Measurements from ENCODE around the gene CALML6.

CALML6 gene

GRCh38 chr1:1954831-1955441 lies 39.9 kb downstream of the CALML6 start:
- Mint-ChIP-seq H3K27me3 (peaks cover 4% of the 10 kb centered on the region), H3K4me1 (ENCODE audit: low read depth) (peaks cover 5% of the 10 kb centered on the region), H3K36me3 (no peaks in the 10 kb centered on the region), H3K4me3 (no peak overlapping the region), H3K9me3 (ENCODE audit: low read depth) (no peaks in the 10 kb centered on the region), H3K27ac (no peak overlapping the region)

GRCh38 chr1:1955621-1956094 lies 40.6 kb downstream of the CALML6 start:
- Mint-ChIP-seq H3K36me3 (no peaks in the 10 kb centered on the region), H3K27ac (no peak overlapping the region), H3K27me3 (peaks cover 6% of the 10 kb centered on the region), H3K4me3 (no peak overlapping the region), H3K4me1 (ENCODE audit: low read depth) (peaks cover 5% of the 10 kb centered on the region), H3K9me3 (ENCODE audit: low read depth) (no peaks in the 10 kb centered on the region)

- H3K36me3 Mint-ChIP-seq: no peaks in the 10 kb centered on the region
- no peak overlapping the region for H3K27ac Mint-ChIP-seq
- peaks cover 5% of the 10 kb centered on the region for H3K4me1 Mint-ChIP-seq (ENCODE audit: low read depth)
- no peak overlapping the region for H3K4me3 Mint-ChIP-seq
- no peaks in the 10 kb centered on the region for H3K9me3 Mint-ChIP-seq (ENCODE audit: low read depth)
- peaks cover 11% of the 10 kb centered on the region for H3K27me3 Mint-ChIP-seq
These were observed 41.0 kb downstream of the CALML6 start for GRCh38 chr1:1956101-1956500.

GRCh38 chr1:1956586-1957532 lies 41.8 kb downstream of the CALML6 start:
- H3K4me3 Mint-ChIP-seq: no peak overlapping the region
- H3K27me3 Mint-ChIP-seq: peaks cover 13% of the 10 kb centered on the region
- H3K9me3 Mint-ChIP-seq (ENCODE audit: low read depth): no peaks in the 10 kb centered on the region
- H3K4me1 Mint-ChIP-seq (ENCODE audit: low read depth): peaks cover 5% of the 10 kb centered on the region
- no peaks in the 10 kb centered on the region for H3K36me3 Mint-ChIP-seq
- no peak overlapping the region for H3K27ac Mint-ChIP-seq

- Mint-ChIP-seq H3K4me3 (no peak overlapping the region), H3K4me1 (ENCODE audit: low read depth) (peaks cover 5% of the 10 kb centered on the region), H3K27me3 (peaks cover 13% of the 10 kb centered on the region), H3K9me3 (ENCODE audit: low read depth) (no peaks in the 10 kb centered on the region), H3K27ac (no peak overlapping the region), H3K36me3 (no peaks in the 10 kb centered on the region)
These were observed 42.5 kb downstream of the CALML6 start for GRCh38 chr1:1957533-1957961.

- H3K4me3 Mint-ChIP-seq: no peak overlapping the region
- no peaks in the 10 kb centered on the region for H3K36me3 Mint-ChIP-seq
- no peak overlapping the region for H3K27ac Mint-ChIP-seq
- H3K9me3 Mint-ChIP-seq (ENCODE audit: low read depth): no peaks in the 10 kb centered on the region
- H3K4me1 Mint-ChIP-seq (ENCODE audit: low read depth): peaks cover 5% of the 10 kb centered on the region
- H3K27me3 Mint-ChIP-seq: peaks cover 13% of the 10 kb centered on the region
These were observed 43.0 kb downstream of the CALML6 start for GRCh38 chr1:1958071-1958541.

GRCh38 chr1:1959459-1959839 lies 44.4 kb downstream of the CALML6 start:
- Mint-ChIP-seq H3K27me3 (peaks cover 13% of the 10 kb centered on the region), H3K4me3 (no peak overlapping the region), H3K36me3 (no peaks in the 10 kb centered on the region), H3K4me1 (ENCODE audit: low read depth) (peaks cover 5% of the 10 kb centered on the region), H3K27ac (no peak overlapping the region), H3K9me3 (ENCODE audit: low read depth) (no peaks in the 10 kb centered on the region)

GRCh38 chr1:1959840-1960479 lies 44.9 kb downstream of the CALML6 start:
- Mint-ChIP-seq H3K27me3 (peaks cover 13% of the 10 kb centered on the region), H3K4me3 (no peak overlapping the region), H3K27ac (no peak overlapping the region), H3K4me1 (ENCODE audit: low read depth) (peaks cover 3% of the 10 kb centered on the region), H3K9me3 (ENCODE audit: low read depth) (no peaks in the 10 kb centered on the region), H3K36me3 (no peaks in the 10 kb centered on the region)

- no peaks in the 10 kb centered on the region for H3K9me3 Mint-ChIP-seq (ENCODE audit: low read depth)
- H3K27me3 Mint-ChIP-seq: peaks cover 13% of the 10 kb centered on the region
- H3K27ac Mint-ChIP-seq: no peak overlapping the region
- H3K36me3 Mint-ChIP-seq: no peaks in the 10 kb centered on the region
- peaks cover 2% of the 10 kb centered on the region for H3K4me1 Mint-ChIP-seq (ENCODE audit: low read depth)
- no peak overlapping the region for H3K4me3 Mint-ChIP-seq
These were observed 45.6 kb downstream of the CALML6 start for GRCh38 chr1:1960480-1961196.

- Mint-ChIP-seq H3K9me3 (ENCODE audit: low read depth) (no peaks in the 10 kb centered on the region), H3K4me1 (ENCODE audit: low read depth) (peaks cover 2% of the 10 kb centered on the region), H3K4me3 (no peak overlapping the region), H3K27me3 (peaks cover 14% of the 10 kb centered on the region), H3K27ac (no peak overlapping the region), H3K36me3 (no peaks in the 10 kb centered on the region)
These were observed 47.7 kb downstream of the CALML6 start for GRCh38 chr1:1962752-1963151.

- no peak overlapping the region for H3K4me3 Mint-ChIP-seq
- H3K4me1 Mint-ChIP-seq (ENCODE audit: low read depth): peaks cover 2% of the 10 kb centered on the region
These were observed 48.5 kb downstream of the CALML6 start for GRCh38 chr1:1963570-1963969.

GRCh38 chr1:1964811-1965210 lies 49.8 kb downstream of the CALML6 start:
- peaks cover 12% of the 10 kb centered on the region for H3K27me3 Mint-ChIP-seq
- no peaks in the 10 kb centered on the region for H3K36me3 Mint-ChIP-seq
- H3K4me1 Mint-ChIP-seq (ENCODE audit: low read depth): no peaks in the 10 kb centered on the region
- H3K9me3 Mint-ChIP-seq (ENCODE audit: low read depth): no peaks in the 10 kb centered on the region
- H3K4me3 Mint-ChIP-seq: no peak overlapping the region
- H3K27ac Mint-ChIP-seq: no peak overlapping the region

More at GRCh38 chr1:1963570-1963969, 48.5 kb downstream of the CALML6 start:
- Mint-ChIP-seq H3K27ac (no peak overlapping the region), H3K36me3 (no peaks in the 10 kb centered on the region), H3K9me3 (ENCODE audit: low read depth) (no peaks in the 10 kb centered on the region), H3K27me3 (peaks cover 14% of the 10 kb centered on the region)

- peaks cover 11% of the 10 kb centered on the region for H3K27me3 Mint-ChIP-seq
- H3K9me3 Mint-ChIP-seq (ENCODE audit: low read depth): no peaks in the 10 kb centered on the region
- no peaks in the 10 kb centered on the region for H3K4me1 Mint-ChIP-seq (ENCODE audit: low read depth)
- no peak overlapping the region for H3K27ac Mint-ChIP-seq
- H3K36me3 Mint-ChIP-seq: no peaks in the 10 kb centered on the region
- no peak overlapping the region for H3K4me3 Mint-ChIP-seq
These were observed 50.5 kb downstream of the CALML6 start for GRCh38 chr1:1965546-1965945.

GRCh38 chr1:1966071-1966740 lies 51.1 kb downstream of the CALML6 start:
- Mint-ChIP-seq H3K27ac (no peak overlapping the region), H3K4me1 (ENCODE audit: low read depth) (no peaks in the 10 kb centered on the region), H3K36me3 (no peaks in the 10 kb centered on the region), H3K4me3 (no peak overlapping the region), H3K9me3 (ENCODE audit: low read depth) (no peaks in the 10 kb centered on the region), H3K27me3 (peaks cover 5% of the 10 kb centered on the region)
